NCI-H2029 treated with DMSO at 0.1 percent for 48 hours (cell line): ENCODE measurements around the gene SGSH.
"Not testable (repeated sequence)": the region's sequence is repeated elsewhere in the genome, so short reads cannot be mapped to it uniquely, and the experiment has no call there.

Experiments
- DNase-seq: peaks from one replicate; lab custom pipeline; 2025; lab: John Stamatoyannopoulos, UW

SGSH gene

DNA sequence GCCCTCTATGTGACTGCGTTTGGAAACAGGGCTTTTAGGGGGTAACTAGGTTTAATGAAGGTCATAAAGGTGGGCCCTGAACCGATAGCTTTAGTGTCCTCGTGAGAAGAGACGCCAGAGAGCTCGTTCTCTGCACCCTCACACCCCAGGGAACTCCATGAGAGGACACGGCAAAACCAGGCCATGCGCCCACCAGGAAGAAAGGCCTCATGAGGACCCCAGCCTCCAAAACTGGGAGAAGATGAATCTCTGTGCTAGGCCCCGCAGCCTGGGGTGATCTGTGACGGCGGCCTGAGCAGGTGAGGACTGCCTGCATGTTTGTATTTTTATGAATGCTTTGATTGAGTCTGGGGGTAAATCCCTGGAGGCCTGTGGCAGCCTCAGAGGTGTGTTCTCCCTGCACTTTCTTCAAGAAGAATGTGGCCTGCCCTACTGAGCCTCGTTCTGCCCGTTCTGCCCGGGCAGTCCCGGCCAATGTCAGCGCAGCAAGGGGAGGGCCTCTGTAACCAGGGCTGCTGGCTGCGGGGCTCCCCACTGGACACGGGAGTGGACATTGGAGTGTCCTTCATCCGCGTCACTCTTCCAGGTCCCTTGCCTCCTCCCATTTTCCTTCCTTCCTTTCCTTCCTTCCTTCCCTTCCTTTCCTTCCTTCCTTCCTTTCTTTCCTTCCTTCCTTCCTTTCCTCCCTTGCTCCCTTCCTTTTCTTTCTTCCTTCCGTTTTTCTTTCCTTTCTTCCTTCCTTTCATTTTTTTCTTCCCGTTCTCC lies 33.7 kb upstream of the SGSH start:
- DNase-seq, result no peak

DNA sequence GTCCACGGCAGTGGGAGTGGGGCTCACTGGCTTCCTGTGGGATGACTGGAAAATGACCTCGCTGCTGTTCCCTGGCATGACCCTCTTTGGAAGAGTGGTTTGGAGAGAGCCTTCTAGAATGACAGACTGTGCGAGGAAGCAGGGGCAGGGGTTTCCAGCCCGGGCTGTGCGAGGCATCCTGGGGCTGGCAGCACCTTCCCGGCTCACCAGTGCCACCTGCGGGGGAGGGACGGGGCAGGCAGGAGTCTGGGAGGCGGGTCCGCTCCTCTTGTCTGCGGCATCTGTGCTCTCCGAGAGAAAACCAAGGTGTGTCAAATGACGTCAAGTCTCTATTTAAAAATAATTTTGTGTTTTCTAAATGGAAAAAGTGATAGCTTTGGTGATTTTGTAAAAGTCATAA lies 32.7 kb upstream of the SGSH start:
- DNase-seq, result no peak

DNA sequence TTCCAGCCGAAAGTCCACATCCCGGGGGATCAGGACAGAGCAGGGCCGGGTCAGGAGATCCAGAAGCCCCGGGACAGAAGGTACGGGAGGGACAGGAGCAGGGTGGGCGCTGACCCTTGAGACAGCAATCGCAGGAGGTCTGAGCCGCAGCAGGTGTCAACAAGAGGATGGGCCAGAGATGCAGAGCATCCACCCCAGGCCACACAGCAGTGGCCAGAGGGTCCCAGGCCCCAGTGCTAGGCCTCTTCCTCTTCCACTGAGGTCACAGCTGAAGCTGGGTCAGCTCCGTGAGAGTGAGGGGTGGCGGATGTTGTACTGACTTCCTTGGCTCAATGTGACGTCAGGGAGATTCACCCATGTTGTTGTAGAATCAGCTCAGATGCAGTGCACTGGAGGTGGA lies 31.8 kb upstream of the SGSH start:
- DNase-seq, result no peak

DNA sequence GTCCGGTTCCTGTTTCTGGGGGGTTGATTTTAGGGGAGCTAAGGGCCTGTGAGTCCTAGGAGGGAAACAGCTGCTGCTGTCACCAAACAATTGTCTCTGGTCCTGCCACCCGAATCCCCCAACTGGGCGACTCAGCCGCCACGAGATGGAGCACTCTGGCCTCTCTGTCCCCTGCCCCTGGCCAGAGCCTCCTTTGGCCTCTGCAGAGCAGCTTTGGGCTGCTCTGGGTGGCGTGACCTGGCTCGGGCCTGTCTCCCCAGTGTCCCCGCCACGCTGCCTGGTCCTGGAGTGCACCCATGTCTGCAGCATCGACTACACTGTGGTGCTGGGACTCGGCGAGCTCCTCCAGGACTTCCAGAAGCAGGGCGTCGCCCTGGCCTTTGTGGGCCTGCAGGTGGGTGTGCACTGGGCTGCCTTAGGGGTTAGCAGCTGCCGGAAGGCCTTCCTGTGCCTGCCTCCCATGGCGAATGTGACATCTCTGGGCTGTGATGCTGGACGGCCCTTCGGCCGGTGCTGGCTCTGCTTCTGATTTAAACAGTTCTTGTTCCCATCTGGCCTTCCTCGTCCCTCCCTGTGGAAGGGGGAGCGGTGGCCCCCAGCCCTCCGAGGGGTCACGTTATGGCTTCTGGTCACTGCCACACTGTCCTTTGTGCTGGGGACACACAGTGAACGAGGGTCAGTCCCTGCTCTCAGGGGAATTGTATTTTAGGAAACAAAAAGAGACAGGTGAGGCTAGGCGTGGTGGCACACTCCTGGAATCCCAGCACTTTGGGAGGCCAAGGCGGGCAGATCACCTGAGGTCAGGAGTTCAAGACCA lies 29.0 kb upstream of the SGSH start:
- DNase-seq, result no peak

DNA sequence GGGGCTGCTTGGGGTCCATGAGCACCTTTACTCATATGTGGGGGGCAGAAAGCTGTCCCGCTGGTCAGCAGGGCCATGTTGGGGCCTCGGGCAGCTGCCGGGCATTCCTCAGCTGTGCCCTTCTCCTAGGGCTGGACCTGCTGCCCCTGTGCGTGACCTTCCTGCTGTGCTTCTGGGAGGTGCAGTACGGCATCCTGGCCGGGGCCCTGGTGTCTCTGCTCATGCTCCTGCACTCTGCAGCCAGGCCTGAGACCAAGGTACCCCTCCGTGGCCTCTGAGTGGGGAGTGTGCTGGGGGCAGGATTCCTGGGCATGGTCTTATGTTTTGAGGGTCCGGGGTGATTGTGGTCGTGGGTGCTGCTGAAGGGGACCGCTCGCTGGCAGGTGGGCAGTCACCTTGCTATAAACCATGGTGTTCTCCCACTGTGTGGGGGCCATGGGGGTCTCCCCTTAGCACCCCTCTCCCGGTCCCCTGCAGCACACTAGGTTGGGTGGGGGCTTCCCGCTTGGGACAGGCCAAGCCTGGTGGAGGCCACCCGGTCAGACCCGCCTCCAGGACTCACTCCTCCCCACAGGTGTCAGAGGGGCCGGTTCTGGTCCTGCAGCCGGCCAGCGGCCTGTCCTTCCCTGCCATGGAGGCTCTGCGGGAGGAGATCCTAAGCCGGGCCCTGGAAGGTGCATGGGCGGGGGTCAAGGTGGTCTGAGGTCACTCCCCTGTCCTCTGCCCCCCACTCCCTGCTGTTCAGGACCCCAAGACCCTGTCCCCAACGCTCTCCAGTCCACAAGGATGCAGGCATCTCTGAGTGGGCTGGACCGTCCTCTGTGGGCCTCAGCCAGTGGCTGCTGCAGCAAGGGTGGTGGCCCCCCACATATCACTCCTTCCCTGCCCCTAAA lies 28.1 kb upstream of the SGSH start:
- no peak for DNase-seq

DNA sequence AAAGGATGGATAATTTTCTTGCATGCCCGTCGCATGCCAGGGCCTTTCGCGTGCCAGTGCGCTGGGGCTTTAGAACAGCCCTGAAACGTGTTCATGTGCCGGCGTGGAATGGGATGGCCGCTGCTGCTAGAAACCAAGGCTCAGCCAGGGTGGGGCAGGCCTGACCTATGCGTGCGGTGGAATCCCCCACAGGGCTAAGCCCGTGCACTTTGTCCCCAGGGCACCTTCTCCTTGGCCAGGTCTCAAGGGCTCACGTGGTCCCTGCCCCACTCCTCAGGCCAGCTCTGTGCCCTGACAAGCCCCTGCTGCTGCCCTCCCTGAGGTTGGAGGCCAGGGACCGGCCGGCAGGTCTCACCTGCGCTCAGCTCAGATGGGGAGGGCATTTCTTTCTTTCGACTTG lies 27.4 kb upstream of the SGSH start:
- no peak for DNase-seq

DNA sequence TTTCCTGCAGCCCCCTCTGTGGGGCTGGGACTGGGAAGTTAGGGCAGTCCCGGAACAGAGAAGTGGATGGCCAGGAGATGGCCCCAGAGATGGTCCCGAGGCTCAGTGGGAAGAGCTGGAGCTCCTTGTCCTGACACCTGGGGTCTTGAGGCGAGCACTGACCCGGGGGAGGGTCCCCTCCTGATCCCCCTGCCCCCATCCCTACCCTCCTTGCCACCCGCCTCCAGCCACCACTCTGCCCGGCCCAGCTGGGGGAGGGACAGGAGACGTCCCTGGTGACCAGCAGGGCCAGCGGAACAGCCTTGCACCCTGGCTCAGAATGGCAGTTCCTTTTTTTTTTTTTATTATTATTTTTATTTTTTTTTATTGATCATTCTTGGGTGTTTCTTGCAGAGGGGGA lies 26.6 kb upstream of the SGSH start:
- no peak for DNase-seq

DNA sequence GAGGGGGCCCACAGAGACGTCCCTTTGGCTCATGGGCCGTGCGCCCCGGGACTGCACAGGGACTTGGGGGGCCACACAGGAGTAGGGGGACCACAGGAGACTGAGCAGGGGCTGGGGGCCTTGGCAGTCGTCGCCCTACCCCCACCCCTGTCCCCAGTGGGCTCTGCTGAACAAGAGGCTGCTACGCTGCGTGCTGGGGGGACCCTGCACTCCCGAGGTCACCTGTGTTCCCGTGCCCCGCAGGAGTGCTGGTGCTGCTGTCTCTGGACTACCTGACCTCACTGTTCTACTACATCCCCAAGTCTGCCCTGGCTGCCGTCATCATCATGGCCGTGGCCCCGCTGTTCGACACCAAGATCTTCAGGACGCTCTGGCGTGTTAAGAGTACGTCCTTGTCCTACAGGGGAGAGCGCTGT lies 26.1 kb upstream of the SGSH start:
- DNase-seq, result no peak

DNA sequence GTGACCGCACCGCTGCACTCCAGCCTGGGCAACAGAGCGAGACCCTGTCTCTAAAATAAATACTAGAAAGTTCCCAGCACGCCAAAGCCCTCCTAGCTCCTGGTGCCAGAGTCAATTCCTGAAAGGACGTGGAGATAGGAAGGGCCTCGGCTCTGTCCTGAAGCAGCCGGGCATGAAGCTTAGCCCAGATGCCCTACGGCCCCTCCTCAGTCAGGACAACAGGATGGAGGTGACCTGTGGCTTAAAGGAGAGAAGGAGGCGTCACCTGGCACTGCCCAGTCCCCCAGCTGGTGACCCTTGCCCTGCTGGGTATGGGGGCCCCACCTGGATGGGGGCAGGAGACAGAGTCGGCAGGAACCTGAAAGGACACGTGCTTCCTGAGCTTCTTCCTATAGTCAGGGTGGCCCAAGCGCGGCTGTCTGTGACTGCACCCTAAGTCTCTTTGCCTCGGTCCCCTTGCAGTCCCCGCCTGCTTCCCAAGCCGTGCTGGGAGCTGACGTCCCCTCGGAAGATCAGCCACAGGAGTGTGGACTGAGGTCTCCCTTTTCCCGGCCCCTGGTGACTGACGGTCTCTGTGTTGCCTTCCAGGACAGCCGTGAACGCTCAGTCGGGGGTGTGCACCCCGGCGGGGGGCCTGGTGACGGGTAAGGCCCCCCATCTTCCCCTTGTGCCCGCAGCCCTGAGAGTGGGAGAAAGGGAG lies 25.6 kb upstream of the SGSH start:
- no peak for DNase-seq

DNA sequence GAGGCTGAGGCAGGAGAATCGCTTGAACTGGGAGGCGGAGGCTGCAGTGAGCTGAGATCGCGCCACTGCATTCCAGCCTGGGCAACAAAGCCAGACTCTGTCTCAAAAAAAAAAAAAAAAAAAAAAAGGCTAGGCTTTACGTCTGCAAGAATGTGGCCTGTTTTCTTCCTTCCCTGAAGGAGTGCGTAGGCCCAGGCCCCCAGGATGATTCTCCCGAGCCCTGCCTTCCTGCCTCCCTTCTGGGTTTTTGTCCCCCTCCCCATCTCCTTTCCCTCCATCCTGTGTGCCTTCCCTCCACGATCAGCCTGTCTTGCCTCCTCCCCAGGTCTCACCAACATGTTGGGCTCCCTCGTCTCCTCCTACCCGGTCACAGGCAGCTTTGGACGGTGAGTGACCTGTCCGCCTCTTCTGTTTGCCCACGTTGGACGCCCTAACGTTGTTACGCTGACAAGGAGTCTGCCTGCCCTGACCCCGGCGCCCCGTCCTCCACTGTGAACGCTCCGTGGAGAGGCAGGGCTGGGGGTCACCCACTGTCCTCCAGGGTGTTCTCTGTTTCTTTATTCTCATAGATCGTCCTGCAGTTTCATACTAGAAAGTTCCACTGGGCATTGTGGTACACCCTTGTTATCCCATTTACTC lies 24.9 kb upstream of the SGSH start:
- no peak for DNase-seq

DNA sequence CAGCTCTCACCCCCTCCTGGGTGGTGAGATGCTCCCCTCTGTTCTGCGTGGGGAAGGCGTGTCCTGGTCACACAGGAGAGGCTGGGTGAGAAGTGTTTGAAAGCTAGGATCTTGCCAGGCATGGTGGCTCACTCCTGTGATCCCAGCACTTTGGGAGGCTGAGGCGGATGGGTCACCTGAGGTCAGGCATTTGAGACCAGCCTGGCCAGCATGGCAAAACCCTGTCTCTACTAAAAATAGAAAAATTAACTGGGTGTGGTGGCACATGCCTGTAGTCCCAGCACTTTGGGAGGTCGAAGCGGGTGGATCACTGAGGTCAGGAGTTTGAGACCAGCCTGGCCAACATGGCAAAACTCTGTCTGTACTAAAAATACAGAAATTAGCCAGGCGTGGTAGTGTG lies 24.3 kb upstream of the SGSH start:
- not testable (repeated sequence) for DNase-seq

DNA sequence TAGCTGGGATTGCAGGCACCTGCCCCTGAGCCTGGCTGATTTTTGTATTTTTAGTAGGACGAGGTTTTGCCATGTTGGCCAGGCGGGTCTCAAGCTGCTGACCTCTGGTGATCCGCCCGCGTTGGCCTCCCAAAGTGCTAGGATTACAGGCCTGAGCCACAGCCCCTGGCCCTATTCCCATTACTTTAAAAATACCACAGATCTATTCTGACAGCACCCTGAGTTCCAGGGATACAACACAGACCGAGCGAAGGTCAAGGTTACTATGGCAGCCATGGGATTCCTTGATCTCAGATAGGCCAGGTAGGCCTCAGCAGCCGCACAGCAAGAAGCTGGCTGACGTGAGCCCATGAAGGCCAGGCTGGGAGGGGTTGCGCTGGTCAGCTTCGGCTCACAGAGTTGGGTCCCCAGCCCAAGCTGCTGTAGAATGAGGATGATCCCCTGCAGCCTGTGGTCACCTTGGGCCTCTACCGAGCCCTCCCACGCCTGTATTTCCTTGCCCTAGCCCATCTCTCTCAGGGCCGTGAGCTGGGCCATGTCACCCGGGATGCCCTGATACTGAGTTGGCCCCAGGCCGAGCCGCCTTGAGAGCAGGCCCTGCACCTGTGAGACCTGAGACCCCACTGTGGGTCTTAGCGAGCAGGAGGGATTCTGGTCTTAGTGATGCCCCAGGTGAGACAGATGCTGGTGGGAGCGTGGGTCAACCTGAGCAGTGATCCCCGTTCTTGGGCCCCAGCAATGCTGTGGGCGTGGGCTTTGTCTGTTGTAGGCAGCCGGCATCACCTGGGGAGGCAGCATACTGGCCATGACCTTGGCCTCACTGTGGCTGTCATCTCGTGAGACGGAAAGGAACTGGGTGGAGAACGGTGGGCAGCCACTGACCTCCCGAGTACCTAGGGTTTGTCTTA lies 23.6 kb upstream of the SGSH start:
- no peak for DNase-seq

DNA sequence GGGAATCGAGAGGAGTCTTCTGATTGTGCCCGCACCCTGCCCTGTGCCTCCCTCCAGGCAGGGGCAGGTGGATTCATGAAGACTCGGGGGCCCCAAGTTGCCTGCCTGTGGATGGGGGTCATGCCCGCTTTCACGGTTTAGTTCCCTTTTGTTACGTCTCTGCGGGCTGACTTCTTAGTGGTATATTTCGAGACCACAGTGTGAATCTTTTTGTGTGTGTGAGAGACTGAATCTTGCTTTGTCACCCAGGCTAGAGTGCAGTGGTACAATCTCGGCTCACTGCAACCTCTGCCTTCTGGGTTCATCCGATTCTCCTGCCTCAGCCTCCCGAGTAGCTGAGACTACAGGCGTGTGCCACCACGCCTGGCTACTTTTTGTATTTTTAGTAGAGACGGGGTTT lies 22.4 kb upstream of the SGSH start:
- no peak for DNase-seq

DNA sequence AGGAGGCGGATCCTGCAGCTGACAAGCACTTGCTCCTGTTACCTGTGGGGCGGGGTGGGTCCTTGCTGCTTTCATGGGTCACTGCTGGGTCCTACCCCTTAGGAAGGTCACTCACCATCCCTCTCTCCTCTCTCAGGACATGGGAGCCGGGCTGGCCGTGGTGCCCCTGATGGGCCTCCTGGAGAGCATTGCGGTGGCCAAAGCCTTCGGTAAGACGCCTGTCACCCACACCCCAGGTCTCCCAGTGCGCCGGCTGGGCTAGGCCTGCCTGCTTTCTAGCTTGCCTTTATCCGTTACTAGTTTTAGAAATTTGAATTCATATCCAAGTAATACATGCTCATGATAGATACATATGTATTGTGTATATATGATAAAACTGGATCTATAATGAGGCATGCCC lies 17.3 kb upstream of the SGSH start:
- DNase-seq, result no peak

DNA sequence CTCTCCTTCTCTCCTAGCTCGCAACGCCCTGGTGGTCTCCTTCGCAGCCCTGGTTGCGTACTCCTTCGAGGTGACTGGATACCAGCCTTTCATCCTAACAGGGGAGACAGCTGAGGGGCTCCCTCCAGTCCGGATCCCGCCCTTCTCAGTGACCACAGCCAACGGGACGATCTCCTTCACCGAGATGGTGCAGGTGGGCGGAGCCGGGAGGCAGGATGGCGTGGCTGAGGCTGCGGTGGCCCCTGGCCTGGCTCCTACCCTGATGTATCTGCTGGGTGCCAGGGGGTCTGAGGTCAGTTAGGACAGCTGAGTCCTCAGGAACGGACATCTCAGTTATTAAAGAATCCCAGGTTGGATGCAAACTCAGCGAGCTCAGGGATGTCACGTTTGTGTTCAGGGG lies 16.8 kb upstream of the SGSH start:
- DNase-seq, result no peak

DNA sequence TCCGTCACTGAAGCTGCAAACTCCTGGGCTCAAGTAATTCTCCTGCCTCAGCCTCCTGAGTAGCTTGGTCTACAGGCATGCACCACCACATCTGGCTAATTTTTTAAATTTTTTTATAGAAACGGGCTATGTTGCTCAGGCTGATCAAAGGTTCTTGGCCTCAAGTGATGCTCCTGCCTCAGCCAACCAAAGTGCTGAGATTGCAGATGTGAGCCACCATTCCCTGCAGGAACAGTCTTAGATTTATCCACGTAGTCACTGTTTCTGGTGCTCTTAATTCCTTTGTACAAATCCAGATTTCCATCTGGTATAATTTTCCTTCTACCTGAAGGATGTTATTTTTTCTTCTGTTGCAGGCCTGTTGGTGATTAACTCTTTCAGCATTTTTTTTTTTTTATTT lies 13.1 kb upstream of the SGSH start:
- no peak for DNase-seq

DNA sequence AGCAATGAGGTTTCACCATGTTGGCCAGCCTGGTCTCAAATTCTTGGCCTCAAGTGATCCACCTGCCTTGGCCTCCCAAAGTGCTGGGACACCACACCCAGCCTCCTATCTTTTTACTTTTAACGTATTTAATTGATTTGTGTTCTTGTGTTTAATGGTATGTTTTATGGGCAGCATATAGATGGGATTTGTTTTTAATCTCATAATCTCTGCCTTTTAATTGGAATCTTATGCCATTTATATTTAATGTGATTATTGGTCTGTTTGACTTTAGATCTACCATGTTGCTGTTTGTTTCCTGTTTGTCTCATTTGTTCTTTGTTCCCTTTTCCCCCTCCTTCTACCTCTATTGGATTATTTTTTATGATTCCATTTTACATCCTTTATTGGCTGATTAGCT lies 12.3 kb upstream of the SGSH start:
- DNase-seq, result no peak

DNA sequence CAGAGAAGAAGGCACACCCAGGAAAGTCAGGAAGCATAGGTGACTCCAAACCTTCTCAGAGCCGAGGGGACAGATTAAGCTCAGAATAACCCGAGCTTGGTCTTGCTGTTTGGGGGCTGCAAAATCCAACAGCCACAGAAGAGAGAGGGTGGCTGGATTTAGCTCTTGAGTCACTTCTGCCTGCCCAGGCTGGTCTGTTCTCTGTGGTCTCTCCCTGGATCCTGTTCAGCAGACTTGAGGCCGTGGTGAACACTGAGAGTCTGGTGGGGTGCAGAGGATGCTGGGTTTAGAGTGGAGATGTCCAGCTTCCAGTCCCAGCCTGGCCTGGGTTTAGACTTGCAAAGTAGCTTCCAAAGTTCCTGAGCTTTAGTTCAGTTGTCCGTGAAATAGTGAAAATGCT lies 8.9 kb upstream of the SGSH start:
- no peak for DNase-seq

DNA sequence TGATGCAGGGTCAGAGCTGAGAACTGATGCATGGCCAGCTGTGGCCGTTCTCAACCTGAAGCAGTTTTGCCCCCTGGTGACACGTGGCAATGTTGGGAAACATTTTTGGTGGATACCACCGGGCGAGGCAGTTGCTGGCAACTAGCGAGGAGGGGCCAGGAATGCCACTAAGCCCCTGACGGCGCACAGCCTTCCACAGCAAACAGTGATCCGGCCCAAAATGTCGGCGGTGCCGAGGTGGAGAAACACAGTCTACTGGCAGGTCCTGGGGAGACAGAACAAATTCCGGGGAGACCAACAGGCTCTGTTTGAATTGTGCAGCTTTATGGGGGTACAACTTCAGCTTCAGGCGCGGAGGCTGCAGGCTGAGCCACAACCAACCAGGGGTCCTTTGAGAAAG lies 8.3 kb upstream of the SGSH start:
- DNase-seq, result no peak

DNA sequence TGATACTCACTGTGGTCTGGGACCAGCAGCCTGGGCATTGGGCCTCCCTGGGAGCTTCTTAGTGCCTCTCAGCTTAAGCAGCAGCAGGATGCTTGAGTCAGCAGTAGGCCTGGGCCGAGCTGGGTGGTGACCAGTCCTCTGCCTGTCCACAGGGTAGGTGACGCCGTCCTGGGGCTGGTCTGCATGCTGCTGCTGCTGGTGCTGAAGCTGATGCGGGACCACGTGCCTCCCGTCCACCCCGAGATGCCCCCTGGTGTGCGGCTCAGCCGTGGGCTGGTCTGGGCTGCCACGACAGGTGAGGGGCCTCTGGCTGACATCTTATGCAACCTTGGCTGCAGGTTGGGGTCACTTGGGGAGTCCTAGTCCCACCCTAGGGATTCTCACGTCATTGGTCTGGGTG lies 7.5 kb upstream of the SGSH start:
- no peak for DNase-seq
